ENCODE measurements around the gene ZNF319. TPM values are rescaled to one million over a fixed set of nuclear protein-coding genes. Genes with fewer than 3 reads are reported as not detected.

Gene ZNF319
- total and polyA plus RNA-seq, 5 donors from 2014 or later: 2.6 to 13.2 (median 6.0) TPM

Other genes starting within 250 kb of the ZNF319 start
- 1.2 TPM for gene KIFC3, start 198.2 kb downstream of the ZNF319 start, total RNA-seq
- gene KIFC3, start 198.2 kb downstream of the ZNF319 start, polyA plus RNA-seq: not detected
- gene CNGB1, start 29.5 kb downstream of the ZNF319 start, total RNA-seq: not detected
- gene CNGB1, start 29.5 kb downstream of the ZNF319 start, polyA plus RNA-seq: not detected
- gene USB1, start 735 bp upstream of the ZNF319 start, total RNA-seq: 35.7 TPM
- gene USB1, start 735 bp upstream of the ZNF319 start, polyA plus RNA-seq: 10 to 100 TPM; 29.3 to 46.8 (median 37.1) TPM
- 0.27 TPM for gene MMP15, start 25.1 kb upstream of the ZNF319 start, total RNA-seq
- under 1 TPM in 2 of 4 donors, not detected in 2; 0.03 to 0.11 TPM for gene MMP15, start 25.1 kb upstream of the ZNF319 start, polyA plus RNA-seq
- gene CFAP20, start 128.7 kb upstream of the ZNF319 start, total RNA-seq: 147 TPM
- 10 to 100 TPM; 41.9 to 53.1 (median 47.8) TPM for gene CFAP20, start 128.7 kb upstream of the ZNF319 start, polyA plus RNA-seq
- 57.3 TPM for gene CSNK2A2, start 197.4 kb upstream of the ZNF319 start, total RNA-seq
- 10 to 100 TPM in 2 of 4 donors, 1 to 10 TPM in 2; 7.9 to 11.6 (median 9.6) TPM for gene CSNK2A2, start 197.4 kb upstream of the ZNF319 start, polyA plus RNA-seq

Measured in CD4-positive, CD25-positive, alpha-beta regulatory T cell (primary cell).